OCI-M1 (cell line): Measurements from ENCODE around the gene FGFR2.

Experiments used
- DNase-seq: peaks from one replicate; lab custom pipeline; 2025; lab: John Stamatoyannopoulos, UW

Gene FGFR2

GRCh38 chr10:121598263-121599249 is at the start of gene FGFR2:
TSS of gene FGFR2 (minus strand) at chr10:121598444. CDS start at chr10:121593817, 4,627 bp downstream.
- no peak for DNase-seq

GRCh38 chr10:121647401-121647800 is 49.2 kb upstream of the FGFR2 start:
- DNase-seq: no peak

- DNase-seq: no peak
Measured at GRCh38 chr10:121645696-121646095, 47.5 kb upstream of the FGFR2 start.

GRCh38 chr10:121644501-121644900 is 46.3 kb upstream of the FGFR2 start:
- no peak for DNase-seq

GRCh38 chr10:121640266-121640665 is 42.0 kb upstream of the FGFR2 start:
- DNase-seq: no peak

- no peak for DNase-seq
Measured at GRCh38 chr10:121639416-121639815, 41.2 kb upstream of the FGFR2 start.

- no peak for DNase-seq
Measured at GRCh38 chr10:121637437-121637836, 39.2 kb upstream of the FGFR2 start.

- no peak for DNase-seq
Measured at GRCh38 chr10:121633056-121633455, 34.8 kb upstream of the FGFR2 start.

GRCh38 chr10:121631365-121632029 is 33.3 kb upstream of the FGFR2 start:
- no peak for DNase-seq

GRCh38 chr10:121628859-121629258 is 30.6 kb upstream of the FGFR2 start:
- DNase-seq: no peak

- DNase-seq: no peak
Measured at GRCh38 chr10:121627876-121628581, 29.8 kb upstream of the FGFR2 start.

- no peak for DNase-seq
Measured at GRCh38 chr10:121624836-121625486, 26.7 kb upstream of the FGFR2 start.

- no peak for DNase-seq
Measured at GRCh38 chr10:121618906-121619305, 20.7 kb upstream of the FGFR2 start.

- no peak for DNase-seq
Measured at GRCh38 chr10:121617176-121617575, 18.9 kb upstream of the FGFR2 start.

GRCh38 chr10:121616291-121616690 is 18.0 kb upstream of the FGFR2 start:
- DNase-seq: no peak

- DNase-seq: no peak
Measured at GRCh38 chr10:121615836-121616235, 17.6 kb upstream of the FGFR2 start.

- no peak for DNase-seq
Measured at GRCh38 chr10:121615435-121615793, 17.2 kb upstream of the FGFR2 start.

- no peak for DNase-seq
Measured at GRCh38 chr10:121614613-121615434, 16.6 kb upstream of the FGFR2 start.

- no peak for DNase-seq
Measured at GRCh38 chr10:121613456-121613855, 15.2 kb upstream of the FGFR2 start.

GRCh38 chr10:121611393-121612159 is 13.3 kb upstream of the FGFR2 start:
- no peak for DNase-seq
